SKM-1 treated with dmso at 0.1 percent for 144 hours (cell line): ENCODE data around the gene MYO7B.

Experiments
- DNase-seq: peaks from one replicate; lab custom pipeline; 2025; ENCODE audit not compliant: unreplicated experiment; lab: John Stamatoyannopoulos, UW

The MYO7B gene

GRCh38 chr2:127674241-127675209, 139.0 kb downstream of the MYO7B start:
- DNase-seq: no peak

- DNase-seq: no peak
These were observed 140.1 kb downstream of the MYO7B start, which contains the start of gene LIMS2 for GRCh38 chr2:127675331-127676261. TSS of gene LIMS2 (minus strand) at chr2:127675530. CDS start at chr2:127675024, 506 bp downstream.

- DNase-seq: no peak
These were observed 141.4 kb downstream of the MYO7B start for GRCh38 chr2:127676906-127677305.

GRCh38 chr2:127678531-127678930, 143.0 kb downstream of the MYO7B start:
- no peak for DNase-seq

- no peak for DNase-seq
These were observed 143.5 kb downstream of the MYO7B start for GRCh38 chr2:127678991-127679390.

- no peak for DNase-seq
These were observed 144.3 kb downstream of the MYO7B start for GRCh38 chr2:127679680-127680361.

- DNase-seq: no peak
These were observed 145.3 kb downstream of the MYO7B start for GRCh38 chr2:127680706-127681287.

GRCh38 chr2:127681288-127681804, 145.9 kb downstream of the MYO7B start:
- no peak for DNase-seq

GRCh38 chr2:127681976-127682857, 146.7 kb downstream of the MYO7B start:
- no peak for DNase-seq

- DNase-seq: no peak
These were observed 147.6 kb downstream of the MYO7B start for GRCh38 chr2:127683056-127683455.

GRCh38 chr2:127683757-127684156, 148.3 kb downstream of the MYO7B start:
- no peak for DNase-seq

- no peak for DNase-seq
These were observed 150.1 kb downstream of the MYO7B start for GRCh38 chr2:127685410-127686080.
